ENCODE results near the gene SYTL5.

SYTL5 gene

DNA sequence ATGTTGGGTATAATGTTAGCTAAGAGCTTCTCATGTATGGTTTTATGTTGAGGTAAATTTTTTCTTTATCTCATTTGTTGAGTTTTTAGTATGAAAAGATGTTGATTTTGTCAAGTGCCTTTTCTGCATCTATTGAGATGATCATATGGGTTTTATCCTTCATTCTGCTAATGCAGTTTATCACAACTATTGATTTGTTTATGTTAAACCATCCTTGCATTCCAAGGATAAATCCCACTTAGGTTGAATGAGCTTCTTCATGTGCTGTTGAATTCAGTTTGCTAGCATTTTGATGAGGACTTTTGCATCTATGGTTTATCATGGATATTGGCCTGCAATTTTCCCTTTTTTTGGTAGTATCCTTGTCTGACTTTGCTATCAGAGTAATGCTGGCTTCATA, 93.3 kb downstream of the SYTL5 start:
- no peak for DNase-seq

DNA sequence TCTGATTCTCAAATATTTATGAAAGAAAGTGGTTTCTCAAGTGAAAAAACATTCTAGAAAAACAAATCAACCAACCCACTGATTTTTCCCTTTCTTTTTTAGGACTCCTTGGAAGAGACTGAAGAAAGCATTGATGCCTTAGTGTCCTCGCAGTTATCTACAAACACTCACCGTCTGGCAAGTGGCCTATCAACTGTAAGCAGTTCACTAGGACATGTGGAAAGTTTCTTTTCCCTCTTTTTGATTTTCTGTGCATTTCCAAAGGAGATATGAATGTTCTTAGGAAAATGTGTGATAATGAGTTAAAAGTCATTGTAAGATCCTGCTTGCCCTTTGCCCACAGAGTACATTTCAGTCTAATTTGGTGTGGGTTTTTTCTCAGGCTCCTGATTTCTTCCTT, 95.9 kb downstream of the SYTL5 start:
- DNase-seq: no peak

DNA sequence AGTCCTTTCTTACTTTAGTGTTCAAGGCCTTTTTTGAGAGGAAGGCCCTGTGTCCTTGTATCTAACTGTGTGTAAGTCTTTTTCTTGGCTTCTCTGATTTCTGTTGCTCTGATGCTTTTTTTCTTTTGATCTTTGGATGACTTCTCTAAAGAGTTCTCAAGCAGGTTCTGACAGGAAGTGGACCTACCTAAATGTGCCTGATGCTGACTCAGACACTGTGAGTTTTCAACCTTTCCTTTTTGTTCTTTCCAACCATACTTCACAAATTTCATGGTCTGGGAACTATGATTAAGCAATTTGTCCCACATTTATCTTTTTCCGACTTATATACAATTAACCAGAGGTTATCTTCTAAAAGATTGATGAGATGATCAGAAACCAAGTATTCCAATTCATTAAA, 96.5 kb downstream of the SYTL5 start:
- no peak for DNase-seq

DNA sequence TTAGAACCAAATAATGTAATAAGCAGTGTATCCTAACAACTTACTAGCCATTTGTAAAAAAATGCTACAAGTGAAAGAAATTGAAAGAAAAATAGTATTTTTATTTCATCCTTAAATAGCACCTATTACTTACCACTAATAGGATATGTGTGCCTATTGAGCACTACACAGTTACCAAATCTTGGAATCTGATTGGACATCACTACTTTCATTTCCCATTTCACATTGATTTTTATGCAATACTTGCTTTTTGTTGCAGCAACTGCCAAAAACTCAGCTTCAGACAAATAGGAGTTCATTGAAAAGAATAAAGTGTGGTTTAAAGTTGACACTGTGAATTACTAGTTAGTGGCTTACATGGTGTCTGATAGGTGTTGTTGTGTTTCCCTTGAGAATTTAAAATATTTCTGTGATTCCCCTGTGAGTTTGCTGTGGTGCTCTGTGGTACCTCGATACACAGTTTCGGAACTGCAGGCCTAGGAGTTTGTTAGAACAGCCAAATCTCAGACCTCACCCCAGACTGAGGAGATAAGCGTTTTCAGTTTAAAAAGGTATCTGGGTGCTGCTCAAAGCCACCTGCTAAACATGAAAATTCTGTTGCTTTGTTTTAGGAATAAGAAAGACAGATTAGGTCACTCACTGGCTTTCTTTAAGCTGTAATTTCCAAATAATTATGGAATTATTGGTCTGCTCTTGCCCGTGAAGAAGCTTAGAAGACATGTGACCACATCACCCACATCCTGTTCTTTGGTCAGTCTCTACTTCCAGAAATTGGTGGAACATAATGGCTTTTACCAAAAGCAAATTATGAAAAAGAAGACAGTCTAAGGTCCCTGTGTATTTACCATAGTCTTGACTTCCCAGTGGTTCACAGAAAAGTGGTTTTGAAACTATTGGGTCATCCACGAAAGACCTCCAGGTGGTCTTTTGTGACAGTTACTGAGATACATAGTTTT, 97.8 kb downstream of the SYTL5 start:
- no peak for DNase-seq

DNA sequence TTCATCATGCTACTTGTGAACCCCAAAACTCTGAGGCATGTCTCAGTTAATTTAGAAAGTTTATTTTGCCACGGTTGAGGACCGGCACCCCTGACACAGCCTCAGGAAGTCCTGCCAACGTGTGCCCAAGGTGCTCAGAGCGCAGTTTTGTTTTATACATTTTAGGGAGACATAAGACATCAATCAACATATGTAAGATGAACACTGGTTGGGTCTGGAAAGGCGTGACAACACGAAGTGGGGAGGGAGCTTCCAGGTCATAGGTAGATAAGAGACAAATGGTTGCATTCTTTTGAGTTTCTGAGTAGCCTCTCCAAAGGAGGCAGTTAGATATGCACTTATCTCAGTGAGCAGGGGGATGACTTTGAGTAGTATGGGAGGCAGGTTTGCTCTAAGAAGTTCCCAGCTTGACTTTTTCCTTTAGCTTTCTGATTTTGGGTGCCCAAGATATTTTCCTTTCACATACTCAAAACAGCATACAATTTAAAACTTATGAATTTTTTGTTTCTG, 98.9 kb downstream of the SYTL5 start:
- DNase-seq: no peak

DNA sequence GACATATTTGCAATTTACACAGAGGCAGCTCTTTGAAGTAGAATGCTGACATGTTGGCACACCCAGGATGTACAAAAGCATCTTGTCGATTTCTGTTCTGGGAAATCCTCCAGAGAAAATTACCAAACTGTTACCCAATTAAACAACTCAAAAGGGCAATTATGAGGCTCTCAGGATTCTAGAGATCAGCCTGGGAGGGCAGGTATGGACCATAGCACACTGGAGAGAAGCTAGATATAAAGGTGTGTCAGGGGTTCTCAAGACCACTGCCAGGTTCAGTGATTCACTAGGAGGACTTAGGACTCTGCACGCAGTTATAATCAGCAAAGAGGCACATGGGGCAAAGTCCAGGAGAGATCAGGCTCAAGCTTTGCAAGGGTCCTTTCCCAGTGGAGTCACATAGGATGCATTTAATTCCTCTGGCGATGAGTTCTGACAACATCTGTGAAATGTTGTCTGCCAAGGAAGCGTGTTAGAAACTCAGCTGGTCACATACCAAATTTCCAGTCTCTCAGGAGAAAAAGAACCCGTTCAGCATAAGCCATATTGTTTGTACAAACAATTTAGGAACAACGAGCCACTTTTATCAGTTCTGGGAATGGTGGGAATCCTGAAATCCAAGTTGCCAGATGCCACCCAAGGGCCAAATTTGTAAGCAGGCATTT, 100.8 kb downstream of the SYTL5 start:
- DNase-seq: no peak

DNA sequence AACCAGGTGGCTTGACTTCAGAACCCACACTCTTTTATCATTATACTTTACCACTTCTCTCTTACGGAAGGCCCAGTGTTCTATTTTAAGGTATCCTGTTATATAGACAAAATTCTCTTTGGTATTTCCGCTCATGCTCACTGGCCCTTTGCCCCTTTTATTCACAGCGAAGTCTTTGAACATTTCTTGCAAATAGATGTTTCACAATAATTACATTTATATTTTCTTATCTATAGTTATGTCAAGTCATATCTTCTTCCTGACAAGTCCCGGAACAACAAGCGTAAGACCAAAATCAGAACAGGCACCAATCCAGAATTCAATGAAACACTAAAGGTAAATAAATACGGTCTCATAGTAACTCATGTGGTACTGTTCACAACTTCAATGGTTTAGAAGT, 102.0 kb downstream of the SYTL5 start:
- no peak for DNase-seq

DNA sequence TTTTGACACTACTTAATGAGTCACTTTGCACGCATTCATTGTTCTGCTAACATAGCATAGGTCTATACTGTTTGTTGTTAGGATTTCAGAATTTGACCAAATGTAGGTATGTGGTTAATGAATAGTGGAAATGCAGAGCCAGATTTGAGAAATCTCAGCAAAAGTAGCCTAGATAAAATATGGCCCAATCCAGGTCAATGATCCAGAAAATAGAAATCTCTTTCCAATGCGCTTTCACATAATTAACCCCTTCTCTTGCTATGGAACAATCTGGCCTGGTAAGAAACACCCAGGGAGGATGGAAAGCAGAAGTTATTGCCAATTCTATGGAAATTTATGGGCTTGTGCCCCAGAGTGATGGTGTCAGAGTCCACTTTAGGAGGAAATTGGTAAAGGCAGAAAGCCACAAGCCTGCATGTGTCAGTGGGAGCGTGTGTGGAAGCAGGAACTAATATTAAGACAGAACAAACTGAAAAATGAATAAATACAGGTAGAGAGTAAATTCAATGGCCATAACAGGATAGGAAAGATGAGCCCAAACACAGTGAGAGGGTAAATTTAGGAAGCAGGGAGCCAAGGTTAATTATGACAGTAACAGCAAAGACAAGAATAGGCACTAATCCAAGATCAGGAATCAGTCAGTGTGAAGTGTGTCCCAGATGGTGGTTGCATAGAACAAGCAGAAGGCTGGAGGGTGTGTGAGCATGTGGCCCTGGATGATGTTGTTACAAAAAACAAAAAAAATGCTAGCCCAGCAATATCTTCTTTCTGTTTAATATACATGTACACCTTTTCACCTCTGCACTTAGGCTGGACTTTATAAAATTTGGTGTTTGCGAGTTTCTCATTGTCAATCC, 102.9 kb downstream of the SYTL5 start:
- DNase-seq: no peak

DNA sequence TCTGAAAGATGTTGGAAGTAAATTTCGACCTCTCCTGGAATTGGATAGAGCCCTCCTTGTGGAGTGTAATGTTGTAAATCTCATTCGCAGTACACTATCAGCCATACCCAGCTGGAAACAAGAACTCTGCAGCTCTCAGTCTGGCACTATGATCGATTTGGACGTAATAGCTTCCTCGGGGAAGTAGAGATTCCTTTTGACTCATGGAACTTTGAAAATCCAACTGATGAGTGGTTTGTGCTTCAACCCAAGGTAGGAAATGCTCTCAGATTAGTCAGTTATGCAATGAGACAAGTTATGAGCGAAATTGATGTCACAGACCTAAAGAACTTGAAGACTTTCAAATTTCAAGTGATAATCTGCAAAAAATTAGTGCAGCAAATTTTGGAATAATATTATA, 103.9 kb downstream of the SYTL5 start:
- no peak for DNase-seq

DNA sequence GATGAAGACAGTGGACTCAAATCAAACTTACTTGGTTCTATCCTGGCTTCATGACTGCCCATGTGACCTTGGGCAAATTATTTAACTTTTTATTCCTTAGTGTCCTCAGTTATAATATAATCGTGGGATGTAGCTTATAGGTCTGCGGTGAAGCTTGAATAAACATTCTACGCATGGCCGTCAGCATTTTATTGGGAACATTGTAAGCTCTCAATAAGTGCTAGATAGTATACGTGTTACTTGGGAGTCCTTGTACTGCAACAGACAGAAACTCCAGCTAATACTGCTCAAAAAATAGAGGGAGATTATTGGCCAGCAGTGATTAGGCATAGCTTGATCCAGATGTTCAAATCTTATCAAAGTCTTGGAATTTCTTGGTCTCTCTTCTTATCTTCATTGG, 104.8 kb downstream of the SYTL5 start:
- DNase-seq: no peak

DNA sequence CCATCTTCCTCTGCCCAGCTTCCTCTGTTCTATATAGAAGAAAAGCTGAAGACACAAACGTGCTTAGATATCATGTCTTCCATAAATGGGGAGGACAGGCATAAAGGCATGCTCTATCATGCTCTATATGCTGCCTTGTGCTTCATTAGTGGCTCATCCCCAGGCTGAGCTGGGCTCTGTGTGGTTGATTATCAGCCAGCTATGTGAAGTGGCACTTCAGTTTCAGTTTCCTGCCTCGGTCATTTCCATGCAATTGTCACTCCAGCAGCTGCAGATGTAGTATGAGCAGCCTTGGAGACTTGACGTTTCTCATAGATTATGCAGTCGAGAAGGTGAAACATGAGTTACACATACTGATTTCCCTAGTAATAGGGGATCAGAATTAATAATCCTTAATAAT, 106.2 kb downstream of the SYTL5 start:
- no peak for DNase-seq

DNA sequence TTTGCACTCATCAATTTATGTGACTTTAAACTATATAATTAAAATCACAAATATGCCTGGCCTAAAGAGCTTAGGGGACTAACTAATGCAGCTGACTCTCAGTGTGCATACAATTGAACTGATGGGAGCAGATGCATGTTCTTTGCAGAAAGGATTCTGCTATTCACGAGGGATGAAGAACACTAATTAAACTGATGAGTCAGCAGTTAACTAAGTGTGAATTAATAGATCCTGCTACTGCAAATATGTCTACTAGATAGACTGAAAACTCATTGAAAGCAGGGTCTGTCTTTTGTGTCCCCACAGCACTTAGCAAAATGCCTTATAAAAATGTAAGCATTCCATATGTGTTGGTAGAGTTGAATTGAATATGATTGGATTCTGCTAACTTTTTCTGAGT, 110.4 kb downstream of the SYTL5 start:
- no peak for DNase-seq

DNA sequence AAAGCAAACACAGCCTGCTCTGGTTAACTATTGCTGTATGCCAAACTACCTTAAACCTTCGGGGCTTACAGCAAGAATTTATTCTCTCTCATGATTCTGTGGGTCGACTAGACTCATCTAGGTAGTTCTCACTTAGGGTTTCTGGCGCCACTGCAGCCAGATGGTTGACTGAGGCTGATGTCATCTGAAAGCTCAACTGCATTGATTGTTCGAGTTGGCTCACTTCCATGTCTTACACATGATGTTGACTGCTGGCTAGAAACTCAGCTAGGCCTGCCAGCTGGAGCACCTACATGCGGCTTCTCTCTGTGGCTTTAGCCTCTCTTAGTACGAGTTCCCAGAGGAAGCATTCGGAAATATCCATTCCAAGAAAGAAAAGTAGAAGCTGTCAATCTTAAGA, 111.1 kb downstream of the SYTL5 start:
- DNase-seq: no peak

DNA sequence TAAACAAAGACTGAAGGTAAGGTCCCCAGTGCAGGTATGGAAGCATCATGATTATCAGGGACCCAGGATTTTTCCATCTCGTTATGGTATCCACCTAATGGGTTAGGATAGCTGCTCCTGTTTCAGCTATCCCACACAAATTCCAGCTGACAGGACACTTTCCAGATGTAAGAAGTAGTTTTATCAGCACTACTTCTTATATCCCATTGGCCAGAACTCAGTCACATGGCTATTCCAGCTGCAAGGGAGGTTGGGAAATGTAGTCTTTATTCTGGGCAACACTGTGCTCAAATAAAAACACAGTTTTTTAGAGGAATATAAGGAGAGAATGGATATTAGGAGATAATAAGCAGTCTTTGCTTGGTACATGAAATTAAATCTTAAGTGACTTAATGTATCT, 117.6 kb downstream of the SYTL5 start:
- no peak for DNase-seq

DNA sequence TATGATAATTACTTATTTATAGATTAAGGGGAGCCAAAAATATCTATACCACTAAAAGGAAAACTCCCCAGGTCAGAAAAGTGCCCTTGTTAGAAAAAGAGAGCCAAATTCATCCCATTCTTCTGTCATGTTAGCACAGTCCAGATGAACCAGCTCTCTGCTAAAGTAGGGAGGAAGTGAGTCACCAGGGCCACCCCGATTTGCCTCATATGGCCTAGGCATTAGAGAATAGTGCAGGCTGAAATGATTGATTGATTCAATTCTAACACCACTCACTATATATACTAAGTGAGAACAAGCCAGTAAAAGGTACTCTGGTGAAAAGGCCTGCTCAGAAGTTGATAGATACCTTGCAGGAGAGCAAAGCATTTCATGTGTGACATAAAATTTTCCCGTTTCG, 119.8 kb downstream of the SYTL5 start:
- DNase-seq: no peak

DNA sequence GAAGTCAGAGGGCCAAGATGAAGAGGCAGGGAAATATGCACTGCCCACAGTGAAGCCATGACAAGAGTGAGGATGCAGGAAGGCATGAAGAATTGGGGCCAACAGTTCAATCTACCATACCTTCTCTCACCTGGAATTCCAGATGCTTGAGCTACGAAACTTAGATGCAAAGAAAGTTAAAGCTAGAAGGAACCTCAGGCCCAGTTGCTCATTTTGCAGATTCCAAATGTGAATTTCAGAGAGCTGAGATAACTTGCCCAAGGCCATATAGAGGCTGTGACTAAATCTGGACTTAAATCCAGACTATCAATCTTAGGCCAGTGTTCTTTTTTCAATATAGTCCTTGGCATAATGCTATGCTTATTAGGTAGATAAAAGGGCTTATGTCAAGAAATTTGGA, 121.6 kb downstream of the SYTL5 start:
- no peak for DNase-seq

DNA sequence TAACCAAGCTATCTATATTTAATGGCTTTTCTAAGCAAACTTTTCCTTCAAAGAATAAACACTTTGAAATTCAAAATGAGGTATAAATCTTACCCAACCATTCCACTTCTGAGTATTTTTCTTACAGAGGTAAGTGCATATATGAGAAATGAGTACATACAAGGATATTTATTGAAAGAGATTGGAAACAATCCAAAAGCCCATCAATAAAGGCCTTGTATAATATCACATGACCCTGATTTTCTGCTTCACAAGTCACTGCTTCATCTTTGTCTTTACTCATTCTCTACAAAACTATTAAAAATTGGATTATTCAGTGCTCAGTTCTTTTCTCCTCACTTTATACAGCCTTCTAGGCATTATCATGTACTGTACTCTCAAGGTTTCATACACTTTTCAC, 123.0 kb downstream of the SYTL5 start:
- no peak for DNase-seq

DNA sequence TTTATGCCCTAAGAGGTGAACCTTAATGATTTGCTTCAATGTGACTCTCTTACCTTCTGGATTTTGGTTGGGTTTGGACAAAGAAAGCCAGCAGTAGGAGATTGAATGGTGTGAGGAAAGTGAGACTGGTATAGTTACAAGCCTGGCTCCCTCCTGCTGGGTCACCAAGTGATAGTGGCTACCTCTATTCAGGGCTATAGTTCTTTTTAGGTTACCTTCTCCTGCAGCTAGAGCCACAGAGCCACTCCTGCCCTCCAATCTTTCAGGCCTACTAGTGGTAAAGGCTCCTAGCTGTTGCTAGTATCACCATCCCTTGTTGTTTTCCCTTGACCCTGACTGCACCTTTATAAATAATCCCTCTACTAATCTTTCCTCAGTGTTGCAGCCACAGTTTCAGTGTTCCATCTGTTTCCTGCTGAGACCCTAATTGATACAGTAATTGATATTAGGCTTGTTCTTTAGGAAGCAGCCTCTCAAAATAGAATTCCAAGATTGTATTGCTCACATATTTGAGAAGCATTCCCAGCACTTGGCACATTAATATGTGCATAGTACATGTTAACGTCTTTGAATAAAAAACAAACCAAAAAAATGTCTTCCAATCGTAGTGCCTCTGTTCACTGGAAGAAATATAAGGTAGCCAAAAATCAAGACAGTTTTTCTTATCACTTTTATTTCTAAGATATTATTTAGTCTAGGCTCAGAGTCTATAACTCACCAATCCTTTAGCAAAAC, 132.0 kb downstream of the SYTL5 start:
- no peak for DNase-seq

DNA sequence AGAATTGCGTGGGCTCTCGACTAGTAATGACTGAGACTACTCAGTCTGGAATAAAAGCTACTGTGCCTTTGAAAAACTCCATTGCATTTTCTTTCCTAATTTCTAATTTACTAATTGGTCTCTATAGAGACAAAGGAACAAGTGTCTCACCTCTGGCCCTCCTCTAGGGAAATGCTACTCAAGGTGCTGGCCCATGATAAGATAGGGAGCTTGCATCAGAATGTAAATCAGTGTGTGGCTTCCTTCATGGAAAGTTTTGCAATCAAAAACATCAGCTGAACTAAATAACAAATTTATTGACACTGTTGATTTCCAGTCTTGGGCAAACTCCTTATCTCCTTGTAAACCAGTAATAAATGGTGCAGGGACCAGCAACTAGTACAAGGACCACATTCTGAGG, 132.5 kb downstream of the SYTL5 start:
- DNase-seq: no peak

DNA sequence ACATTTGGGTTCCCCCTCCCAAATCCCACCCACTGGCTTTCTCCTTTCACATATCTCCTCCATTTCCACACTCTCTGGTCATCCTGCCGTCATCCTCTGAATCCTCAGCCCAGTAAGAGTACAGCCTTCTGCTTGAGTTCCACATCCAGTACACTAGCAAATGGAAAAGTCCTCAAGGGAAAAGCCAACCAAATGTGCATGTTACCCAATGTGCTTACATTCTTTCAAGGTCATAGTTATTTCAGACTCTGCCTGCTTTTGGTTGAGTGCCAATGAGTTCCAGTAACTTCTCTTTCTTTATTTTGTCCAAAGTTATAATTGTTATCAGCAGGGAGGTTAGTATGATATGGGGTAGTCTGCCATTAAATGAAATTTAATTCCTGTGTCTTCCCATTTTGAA, 136.3 kb downstream of the SYTL5 start:
- no peak for DNase-seq

DNA sequence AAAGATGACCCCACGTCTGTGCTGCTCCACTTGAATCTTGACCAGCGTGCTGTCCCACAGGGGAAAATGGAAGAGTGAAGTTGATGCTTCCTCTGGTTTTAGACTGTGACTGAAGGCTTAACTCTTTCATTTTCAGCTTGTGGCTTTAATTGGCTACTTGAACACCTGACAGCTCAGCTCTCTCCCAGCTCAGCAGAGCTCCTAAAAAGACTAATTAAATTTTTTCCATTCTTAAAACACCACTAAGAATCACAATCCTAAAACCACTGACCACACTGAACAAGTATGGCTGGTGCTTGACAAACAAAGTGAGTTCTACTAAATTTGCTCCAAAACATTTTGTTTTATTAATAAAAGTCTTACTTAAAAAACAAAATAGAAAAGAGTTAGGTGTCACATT, 142.7 kb downstream of the SYTL5 start:
- DNase-seq: no peak

DNA sequence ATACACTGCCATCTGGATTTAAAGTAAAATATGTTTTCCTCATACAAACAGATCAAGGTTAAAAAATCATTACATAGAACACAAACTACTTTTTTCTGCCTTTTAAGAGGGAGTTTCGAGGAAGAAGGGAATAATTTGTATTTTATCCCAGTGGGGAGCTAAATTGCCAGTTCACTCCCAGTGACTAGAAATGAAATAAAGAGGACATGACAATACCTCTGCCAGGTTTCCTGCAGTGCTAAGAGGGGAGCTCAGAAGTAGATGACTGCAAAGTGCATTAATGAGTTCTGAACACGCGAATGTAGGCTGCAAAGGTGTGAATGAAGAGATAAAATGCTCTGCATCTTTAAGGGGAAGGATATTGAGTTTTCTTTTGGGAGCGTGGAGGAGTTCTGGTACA, 144.6 kb downstream of the SYTL5 start:
- DNase-seq: no peak

DNA sequence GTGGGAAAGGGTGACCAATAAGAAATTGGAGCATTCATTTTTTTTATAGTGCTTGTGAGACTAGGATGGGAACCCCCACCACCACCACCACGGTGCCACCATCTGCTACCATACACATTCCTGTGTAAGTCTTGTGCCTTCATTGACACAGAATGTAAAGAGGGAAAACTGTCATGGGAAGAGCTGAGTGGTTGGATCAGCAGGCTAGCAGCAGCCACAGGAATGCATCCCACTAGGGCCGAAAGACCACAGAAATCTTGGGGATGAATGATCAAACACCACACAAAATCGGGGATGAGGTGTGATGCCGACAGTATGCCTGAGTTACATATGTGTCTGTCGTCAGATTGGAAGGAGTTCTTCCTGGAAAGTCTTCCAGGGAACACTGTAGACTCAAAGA, 145.1 kb downstream of the SYTL5 start:
- no peak for DNase-seq

Measured in stimulated activated naive CD4-positive, alpha-beta T cell treated with Interleukin-2 at 50 U/mL for 16 hours (primary cell).